T follicular helper cell (primary cell): ENCODE data around the gene KBTBD8.

Source experiments
- DNase-seq: peaks from one replicate; pipeline ENCODE4 v3.0.0-alpha.2; 2020; ENCODE audit warnings: low read depth
- total RNA-seq, 2 experiments: gene quantifications; one replicate each; lab custom pipeline; 2026; lab: John Stamatoyannopoulos, UW

KBTBD8 gene, protein sequence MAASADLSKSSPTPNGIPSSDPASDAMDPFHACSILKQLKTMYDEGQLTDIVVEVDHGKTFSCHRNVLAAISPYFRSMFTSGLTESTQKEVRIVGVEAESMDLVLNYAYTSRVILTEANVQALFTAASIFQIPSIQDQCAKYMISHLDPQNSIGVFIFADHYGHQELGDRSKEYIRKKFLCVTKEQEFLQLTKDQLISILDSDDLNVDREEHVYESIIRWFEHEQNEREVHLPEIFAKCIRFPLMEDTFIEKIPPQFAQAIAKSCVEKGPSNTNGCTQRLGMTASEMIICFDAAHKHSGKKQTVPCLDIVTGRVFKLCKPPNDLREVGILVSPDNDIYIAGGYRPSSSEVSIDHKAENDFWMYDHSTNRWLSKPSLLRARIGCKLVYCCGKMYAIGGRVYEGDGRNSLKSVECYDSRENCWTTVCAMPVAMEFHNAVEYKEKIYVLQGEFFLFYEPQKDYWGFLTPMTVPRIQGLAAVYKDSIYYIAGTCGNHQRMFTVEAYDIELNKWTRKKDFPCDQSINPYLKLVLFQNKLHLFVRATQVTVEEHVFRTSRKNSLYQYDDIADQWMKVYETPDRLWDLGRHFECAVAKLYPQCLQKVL
- 16.5 to 111 reads per million in 2 experiments for total RNA-seq

DNA sequence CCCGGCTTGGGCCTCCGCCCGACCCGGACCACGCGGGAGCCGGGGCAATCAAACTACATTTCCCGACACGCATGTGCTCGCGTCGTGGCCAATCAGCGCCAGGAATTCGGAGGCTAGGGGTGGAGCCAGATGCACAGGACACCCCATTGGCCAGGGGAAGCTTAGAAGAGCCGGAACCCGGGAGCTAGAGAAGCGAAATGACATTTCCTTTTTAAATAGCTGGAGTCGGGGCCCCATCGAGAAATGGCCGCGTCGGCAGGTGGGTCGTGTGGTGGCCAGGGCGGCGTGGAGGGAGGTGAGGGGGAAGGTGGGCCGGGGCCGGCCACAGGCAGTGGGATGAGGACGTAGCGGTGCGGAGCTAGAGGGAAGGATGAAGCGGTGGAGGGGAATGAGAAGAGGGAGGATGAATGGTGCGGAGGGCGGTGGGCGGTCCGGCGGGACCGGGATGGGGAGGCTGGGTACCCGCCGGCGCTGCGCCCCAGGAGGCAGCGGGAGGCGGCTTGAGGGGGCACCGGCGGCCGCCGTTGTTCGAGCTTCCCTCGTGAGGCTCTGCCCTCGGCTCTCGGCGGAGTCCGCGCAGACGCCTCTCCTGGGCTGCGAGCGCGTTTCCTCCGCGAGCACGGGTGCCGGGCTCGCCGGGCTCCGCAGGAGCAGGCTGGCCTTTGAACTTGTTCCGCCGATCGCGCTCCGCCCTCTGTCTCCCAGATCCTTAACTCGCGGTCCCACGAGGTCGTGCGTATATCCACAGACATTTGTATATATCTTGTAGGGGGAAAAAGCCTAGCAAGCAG is at the start of gene KBTBD8:
KBTBD8 (plus strand) TSS at position 195 of the 791 bp plus-strand sequence; CDS start at position 244, 49 bp downstream.
- DNase-seq, result peak; percentile 95

DNA sequence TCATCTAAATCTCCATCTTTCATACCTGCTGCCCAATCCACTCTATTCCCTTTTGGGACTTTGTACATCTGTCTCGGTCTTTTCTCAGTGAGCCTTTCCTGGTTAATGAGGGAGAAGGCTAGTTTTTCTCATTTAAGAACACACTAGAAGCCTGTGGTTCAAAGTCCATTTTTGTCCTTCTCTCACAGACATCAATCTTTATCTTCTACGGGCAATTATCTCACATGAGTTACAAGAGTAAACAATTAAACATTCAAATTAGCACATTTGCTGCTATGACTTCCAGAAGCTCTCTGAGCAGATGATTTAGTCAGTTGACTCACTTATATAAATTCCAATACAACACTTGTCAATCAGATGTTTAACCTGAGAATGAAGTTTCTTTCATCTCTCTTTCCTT is 49.3 kb upstream of the KBTBD8 start:
- no peak for DNase-seq

DNA sequence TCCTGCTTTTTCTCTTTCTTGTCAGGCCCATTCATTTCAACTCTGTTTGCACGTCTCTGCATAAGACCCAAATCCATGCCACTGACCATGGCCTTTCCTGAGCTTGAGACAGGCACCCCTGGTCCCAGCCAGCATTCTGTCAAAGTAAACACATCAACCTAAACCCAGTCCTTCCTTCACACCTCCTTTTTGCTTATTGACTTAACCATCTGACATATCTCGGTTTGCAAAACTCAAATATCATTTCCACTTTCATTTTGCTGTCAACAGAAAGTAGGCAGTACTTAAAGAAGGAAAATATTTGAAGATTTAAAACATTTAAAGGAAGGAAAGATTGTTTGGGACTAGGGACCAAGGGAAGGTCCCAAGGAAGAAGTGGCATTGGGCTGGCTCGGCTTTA is 48.2 kb upstream of the KBTBD8 start:
- no peak for DNase-seq

DNA sequence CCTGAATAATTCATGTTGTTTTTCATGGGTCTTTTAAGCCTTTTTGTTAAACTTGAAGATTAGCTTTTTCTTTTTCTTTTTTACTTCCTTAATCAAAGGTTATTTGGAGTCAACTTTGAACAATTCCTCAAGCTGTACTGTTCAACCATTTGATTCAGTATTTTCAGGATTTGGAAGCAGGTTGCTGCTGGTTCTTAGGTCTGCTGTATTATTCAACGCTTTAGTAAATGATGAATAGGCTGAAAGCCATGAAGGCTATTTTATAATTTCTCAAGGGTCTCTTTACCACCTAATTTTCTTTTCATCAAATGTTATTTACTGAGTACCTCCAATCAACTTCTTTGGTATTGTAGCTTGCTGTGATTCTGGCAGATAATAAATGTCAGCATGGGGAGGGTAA is 45.8 kb upstream of the KBTBD8 start:
- DNase-seq, result no peak

DNA sequence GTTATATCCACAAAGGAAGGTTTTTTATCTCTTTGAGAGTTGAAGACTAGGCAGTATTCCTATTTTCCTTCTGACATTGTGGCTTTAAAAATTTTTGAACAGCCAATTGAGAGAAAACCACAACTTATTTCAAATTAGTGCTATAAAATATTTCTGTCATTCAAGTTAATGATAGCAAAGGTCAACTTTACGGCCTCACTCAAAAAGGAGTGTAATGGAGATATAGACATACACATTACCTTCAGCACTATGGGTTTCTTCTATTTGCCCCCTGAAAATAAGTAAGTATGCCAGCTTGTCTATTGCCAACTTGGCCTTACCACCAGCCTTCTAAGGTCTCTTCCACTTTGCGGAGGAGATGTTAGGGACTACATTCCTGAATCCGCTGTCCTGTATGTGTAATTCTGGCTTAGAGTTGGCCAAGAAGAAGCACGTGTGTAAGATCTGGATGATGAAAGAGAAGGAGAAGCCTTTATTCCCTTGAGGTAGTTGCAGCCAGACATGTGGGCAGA is 44.1 kb upstream of the KBTBD8 start:
- no peak for DNase-seq

DNA sequence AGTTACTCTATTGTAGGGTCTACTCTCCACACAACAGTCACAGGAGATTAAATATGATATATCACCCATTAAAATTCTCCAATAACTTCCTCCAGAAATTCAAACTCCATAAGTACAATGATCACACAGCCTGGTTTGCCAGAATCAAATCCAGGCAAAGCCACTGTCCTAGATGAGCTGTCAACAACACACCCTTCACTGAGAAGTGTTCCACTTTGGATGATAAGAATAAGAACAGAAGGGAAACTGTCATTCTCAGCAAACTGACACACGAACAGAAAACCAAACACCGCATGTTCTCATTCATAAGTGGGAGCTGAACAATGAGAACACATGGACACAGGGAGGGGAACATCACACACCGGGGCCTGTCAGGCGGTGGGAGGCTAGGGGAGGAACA is 41.4 kb upstream of the KBTBD8 start:
- DNase-seq, result no peak

DNA sequence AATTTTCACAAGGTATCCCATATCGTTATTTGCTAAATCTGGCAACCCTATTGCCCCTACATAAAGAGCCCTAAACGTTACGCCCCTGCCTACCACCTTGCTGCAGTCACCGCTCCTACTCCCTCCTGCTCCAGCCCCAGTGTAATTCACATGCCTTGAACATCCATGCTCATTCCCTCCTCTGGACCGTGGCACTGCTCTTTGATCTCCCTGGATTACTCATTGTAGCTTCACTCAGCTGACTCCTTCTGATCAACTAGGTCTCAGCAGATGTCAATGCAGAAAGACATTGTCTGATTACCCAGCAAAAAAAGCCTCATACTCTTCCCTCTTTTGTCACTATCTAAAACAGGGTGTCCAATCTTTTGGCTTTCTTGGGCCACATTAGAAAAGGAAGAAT is 40.7 kb upstream of the KBTBD8 start:
- DNase-seq, result no peak

DNA sequence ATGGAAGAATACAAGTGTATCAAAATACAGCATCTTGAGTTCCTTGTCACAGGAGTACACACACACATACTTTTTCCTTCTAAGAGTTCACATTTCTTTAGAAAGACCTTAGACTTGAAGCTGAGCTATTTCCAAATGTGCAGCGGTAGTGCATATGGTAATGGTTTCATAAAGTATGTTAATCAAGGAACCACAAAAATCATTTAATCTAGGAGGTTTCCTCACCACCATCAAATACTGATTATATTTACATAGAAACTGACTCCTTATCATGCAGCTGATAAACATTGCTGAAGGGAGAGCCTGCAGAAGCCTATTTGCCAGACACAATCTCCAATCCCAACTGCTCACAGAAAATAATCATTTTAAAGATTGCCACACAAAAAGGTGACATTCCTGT is 40.0 kb upstream of the KBTBD8 start:
- DNase-seq, result no peak

DNA sequence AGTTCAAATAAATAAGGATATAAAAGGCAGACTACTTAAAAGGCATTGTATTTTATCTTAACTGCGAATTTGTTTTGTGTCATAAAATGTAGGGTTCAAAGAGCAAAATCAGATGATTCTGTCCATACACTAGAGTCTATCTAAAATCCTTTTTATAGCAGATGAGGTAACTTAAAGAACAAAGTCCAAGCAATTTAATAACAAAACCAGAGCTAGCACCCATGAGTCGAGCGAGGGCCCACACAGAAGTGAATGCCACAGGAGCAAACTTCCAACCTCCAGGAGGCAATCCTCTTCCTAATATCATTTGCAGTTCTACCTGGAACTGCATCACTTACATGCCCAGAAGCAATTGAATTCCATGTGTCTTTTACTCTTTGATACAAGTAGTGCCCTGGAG is 35.4 kb upstream of the KBTBD8 start:
- no peak for DNase-seq

DNA sequence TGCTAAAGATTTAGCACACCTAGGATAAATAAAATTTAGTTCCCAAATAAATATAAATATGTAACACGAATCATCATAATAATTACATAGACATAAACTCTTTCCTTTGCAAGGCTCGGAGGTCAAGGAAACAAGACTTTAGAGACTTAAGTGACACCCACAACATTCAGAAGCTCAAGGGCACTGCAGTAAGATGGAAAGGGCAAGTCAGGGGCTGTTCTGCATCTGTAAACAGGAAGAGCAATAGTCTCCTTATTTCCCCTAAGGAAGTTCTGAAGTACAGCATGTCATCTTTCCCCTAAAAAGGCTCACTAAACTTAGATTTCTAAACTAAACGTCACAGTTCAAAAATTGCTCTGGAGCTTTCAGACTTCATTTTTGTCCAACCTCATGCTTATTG is 26.9 kb upstream of the KBTBD8 start:
- DNase-seq, result no peak

DNA sequence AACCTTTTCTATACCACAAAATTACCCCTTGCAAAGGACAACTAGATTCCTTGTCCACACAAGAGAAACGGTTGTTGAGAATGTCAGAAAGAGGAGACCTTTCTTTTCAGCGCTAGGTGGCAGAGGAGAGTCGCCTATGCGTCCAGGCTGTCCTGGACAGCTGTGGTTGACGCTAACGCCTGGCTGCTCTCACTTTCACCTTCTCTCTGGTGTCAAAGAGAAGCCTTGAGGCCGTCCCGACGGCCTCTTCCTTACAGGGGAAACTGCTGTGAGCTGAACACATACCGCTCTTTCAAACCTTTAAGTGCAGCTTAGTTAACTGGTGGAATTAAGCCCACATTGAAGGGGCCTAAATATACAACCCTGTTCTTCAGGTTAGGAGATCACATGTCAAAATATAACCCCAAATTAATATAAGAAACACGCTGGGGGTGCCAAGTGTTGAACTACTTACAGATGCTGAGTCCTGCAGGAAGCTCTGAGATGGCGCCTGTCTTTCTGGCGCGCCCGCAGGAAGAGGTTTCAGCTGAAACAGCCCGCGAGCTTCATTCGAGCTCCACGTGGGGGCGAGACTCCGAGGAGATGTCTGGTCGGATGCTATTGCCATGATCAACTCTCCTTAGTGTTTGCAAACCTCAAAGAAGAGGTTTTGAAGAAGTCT is 26.1 kb upstream of the KBTBD8 start:
- DNase-seq, result peak; percentile 31

DNA sequence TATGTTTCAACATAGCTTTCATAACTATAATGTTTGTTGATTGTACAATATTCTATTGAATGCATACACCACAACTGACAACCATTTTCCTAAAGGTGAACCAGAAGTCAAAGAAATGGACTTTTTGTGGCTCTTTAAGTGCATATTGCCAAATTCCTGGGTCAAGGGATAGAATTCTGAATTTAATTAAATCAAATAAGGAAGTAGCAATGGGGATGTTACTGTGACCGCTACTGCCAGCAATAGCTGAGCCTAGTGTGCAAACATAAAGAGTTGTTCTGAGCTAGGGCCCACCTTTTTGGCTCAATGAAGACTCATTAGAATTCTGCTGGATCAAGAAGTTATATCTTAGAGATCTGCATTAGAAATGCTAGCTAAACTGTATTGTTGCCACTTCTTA is 17.3 kb upstream of the KBTBD8 start:
- no peak for DNase-seq

DNA sequence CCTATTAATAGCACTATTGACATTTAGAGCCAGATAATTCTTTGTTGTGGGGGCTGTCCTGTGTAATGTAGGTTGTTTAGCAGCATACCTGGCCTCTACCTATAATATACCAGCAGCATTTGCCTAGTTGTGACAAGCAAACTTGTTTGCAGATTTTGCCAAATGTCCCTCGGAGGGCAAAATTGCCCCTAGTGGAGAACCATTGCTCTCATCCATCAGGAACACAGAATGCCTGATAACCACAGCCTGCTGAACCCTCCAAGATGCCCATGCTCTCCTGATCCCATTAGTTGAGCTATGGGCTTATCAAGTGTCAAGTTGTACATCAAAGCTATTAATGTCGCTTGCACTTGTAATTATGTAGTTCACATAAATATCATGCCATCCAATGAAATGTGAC is 15.0 kb upstream of the KBTBD8 start:
- no peak for DNase-seq

DNA sequence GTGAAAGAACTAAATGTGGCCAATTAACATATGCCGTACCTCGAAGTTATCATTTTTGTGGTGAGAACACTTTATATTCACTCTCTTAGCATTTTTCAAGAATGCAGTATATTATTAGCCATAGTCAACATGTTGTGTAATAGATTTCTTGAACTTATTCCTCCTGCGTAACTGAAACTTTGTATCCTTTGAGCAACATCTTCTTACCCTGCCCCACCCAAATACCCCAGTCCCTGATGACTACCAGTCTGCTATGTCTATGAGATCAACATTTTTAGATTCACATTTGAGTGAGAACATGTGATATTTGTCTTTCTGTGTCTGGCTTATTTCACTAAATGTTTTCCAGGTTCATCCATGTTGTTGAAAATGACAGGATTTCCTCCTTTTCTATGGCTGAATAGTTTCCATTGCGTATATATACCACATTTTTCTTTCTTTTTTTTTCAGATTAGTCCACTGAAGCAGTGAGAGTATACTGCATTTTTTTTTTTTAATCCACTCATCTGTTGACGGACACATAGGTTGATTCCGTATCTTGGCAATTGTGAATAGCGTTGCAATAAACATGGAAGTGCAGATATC is 12.7 kb upstream of the KBTBD8 start:
- no peak for DNase-seq

DNA sequence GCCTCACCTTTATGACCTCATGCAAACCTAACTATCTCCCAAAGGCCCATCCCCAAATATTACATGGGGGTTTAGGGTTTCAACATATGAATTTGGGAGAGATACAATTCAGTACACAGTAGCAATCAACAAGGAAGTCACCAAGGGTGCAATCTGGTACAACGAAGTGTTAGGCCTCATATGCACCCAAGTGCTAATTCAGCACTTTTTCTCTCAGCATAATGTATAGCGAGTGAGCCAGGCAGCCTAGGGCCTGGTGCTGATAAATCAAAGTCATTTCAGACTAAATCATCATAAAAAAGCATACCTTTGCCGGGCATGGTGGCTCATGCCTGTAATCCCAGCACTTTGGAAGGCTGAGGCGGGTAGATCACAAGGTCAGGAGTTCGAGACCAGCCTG is 11.7 kb upstream of the KBTBD8 start:
- no peak for DNase-seq

DNA sequence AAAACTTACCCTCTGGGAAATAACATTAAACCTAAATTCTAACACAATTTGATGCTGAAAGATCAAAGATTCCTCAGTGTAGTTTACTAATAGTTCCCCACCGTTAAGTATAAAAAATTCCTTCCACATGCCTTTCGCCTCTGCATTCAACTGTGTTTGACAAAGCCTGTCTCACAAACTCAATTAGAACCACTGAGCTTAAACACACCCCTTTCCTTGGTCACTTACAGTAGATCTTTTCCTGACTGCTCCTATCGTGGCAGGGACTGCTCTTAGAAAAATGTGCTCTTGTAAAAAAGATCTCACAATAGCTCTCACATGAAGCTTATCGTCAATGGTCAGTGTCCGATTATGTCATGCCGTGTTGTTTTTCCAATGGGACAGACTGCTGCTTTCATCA is 8.9 kb upstream of the KBTBD8 start:
- DNase-seq, result no peak

DNA sequence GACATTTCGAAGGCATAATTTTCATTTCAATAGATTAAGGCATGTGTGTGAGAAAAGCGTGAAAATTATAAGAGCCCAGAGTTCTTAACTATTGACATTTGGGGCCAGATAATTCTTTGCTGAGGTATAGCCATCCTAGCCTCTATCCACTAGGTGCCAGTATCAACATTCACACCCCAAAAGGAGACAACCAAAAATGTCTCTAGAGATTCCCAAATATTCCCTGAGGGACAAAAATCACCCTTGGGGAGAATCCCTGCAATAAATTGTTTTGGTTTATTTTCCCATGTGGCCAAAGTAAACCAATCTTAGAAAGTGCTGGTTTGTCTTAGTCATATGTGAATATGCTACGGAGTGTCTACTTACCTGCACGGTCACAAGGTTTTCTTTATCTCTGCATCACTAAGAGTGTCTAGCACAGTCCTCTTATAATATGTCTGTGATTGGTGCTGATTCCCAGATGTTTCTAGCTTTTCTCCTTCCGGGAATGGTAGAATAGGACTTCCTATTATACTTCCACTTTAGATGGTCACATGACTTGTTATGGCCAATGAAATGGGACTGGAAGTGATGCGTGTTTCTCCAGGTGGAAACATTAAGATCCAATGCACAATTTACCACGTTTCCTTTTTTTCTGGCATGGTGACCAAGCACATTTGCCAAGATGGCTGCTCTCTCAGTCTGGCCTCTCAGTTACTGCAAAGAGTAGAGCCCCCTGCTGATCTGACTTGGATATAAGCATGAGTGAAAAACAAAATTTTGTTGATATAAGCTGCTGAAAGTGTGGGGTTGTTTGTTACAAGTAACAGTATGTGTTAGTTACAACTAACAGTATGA is 8.0 kb upstream of the KBTBD8 start:
- no peak for DNase-seq

DNA sequence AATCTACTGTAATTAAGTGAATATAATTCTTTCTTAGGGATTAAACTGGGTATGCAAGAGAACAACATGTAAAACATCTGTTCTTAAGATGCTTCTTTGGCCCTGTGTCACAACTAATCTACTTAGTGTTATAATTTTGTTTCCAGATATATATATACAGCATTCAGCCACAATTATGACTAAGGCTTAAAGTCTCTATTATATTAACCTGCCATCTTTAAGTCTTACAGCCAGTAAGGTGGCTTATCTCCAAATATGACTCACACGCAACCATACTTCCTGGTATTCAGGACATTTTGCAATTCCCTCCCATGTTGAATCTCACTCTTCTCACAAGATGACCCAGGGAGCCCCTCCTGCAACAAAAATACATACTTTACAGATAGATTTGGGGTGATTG is 6.6 kb upstream of the KBTBD8 start:
- DNase-seq, result no peak

DNA sequence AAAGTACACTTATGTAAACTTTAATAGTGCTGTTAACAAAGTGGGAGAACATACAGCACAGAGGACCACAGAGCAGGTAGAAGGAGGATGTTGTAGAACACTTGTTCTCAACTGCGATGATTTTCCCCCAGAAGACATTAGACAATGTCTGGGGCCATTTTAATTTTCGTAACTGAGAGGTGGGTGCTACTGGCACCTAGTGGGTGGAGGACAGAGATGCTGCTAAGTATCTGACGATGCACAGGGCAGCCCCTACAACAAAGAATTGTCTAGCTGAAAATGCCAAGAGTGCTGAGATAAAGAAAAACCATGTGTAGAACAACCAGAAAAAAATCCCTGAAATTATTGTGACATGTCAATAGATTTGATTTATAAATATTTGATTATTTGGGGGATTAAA is 5.0 kb upstream of the KBTBD8 start:
- DNase-seq, result no peak

DNA sequence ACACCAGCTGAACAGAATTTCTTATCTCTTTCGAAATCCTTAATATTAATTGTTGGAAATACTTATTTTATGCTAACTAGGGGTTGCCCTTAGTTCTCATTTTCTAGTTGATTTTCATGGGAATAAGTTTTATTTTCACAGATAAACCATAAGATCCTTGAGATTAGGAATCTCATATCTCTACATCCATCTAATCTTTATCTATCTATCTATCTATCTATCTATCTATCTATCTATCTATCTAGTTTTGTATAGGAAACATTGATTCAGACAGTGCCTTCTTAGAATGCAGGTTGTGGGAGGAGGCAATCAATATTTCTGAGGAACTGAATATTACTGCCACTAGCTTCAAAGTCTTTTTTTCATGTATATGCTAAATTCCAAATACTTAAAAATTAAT is 3.5 kb upstream of the KBTBD8 start:
- no peak for DNase-seq

DNA sequence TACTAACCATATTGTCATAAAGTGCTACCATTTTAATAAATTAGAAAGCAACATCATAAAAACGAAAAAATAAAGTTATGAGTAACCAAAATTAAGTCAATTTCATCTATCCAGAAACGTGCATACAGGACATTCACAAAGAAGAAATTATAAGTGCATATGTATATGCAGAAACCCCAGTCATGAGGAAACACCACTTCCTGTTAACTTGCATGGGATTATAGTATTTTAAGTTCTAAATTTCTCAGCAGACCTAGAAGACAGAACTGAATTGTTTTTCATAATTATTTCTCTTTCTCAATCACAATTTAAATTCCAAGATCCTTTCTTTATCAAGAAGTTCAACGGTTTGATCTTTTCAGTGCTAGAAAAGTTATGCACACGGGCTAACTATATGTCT is 1.4 kb upstream of the KBTBD8 start:
- no peak for DNase-seq
